H1 (cell line): ENCODE measurements around the gene LHFPL6. TPM values are rescaled to one million over a fixed set of nuclear protein-coding genes. Genes with fewer than 3 reads are reported as not detected.

Experiments used
- CTCF ChIA-PET: fragments of 300-600 bp; sonication (Branson Sonifier 250); formaldehyde crosslinking; loops from one replicate; lab custom pipeline; 2021; ENCODE audit not compliant: partially characterized antibody; lab: Charles Lee
- POLR2A ChIA-PET: fragments of 300-600 bp; sonication (Branson Sonifier 250); formaldehyde crosslinking; loops from one replicate; lab custom pipeline; 2021; ENCODE audit warnings: inconsistent platforms; ENCODE audit not compliant: partially characterized antibody; lab: Charles Lee
- DNase-seq, 2 experiments: peaks; one replicate each; pipeline versions ENCODE4 v3.0.0 to v3.0.0-alpha.2; 2010 to 2022; ENCODE audit warnings: low spot score in 2 of 2, low read depth in 1 of 2, mixed read lengths in 1 of 2
- FAIRE-seq: peaks from 2 replicates; lab custom pipeline; 2011; peaks lifted over from hg19 to GRCh38; lab: Jason Lieb, UNC
- H2AFZ ChIP-seq: 2 replicates; pipeline ENCODE4 v1.8.1; 2012; ENCODE audit warnings: low read length, inconsistent platforms
- H2AK5ac ChIP-seq: 2 replicates; pipeline ENCODE4 v1.6.1; 2013; ENCODE audit warnings: low read depth, low read length
- H2BK120ac ChIP-seq: replicated peaks from 2 replicates; pipeline ENCODE3; 2013; ENCODE audit warnings: low read depth, low read length, inconsistent platforms
- H2BK12ac ChIP-seq: 2 replicates; pipeline ENCODE4 v1.6.1; 2013; ENCODE audit warnings: low read depth, low read length
- H2BK15ac ChIP-seq: 2 replicates; pipeline ENCODE4 v1.6.1; 2013; ENCODE audit warnings: low read length
- H2BK20ac ChIP-seq: 2 replicates; pipeline ENCODE4 v1.6.1; 2013; ENCODE audit warnings: low read length
- H2BK5ac ChIP-seq: 2 replicates; pipeline ENCODE4 v1.6.1; 2013; ENCODE audit warnings: low read depth, low read length
- H3K14ac ChIP-seq: 2 replicates; pipeline ENCODE4 v1.6.1; 2013; ENCODE audit warnings: inconsistent platforms; ENCODE audit not compliant: insufficient read length
- H3K18ac ChIP-seq: 2 replicates; pipeline ENCODE4 v1.6.1; 2013; ENCODE audit warnings: low read length; ENCODE audit errors: extremely low read depth
- H3K23ac ChIP-seq: 2 replicates; pipeline ENCODE4 v1.6.1; 2013; ENCODE audit warnings: inconsistent platforms; ENCODE audit not compliant: insufficient read length
- H3K23me2 ChIP-seq: 2 replicates; pipeline ENCODE4 v1.6.1; 2013; ENCODE audit warnings: low read depth, low read length
- H3K27ac ChIP-seq: 2 replicates; pipeline ENCODE4 v1.6.1; 2011; ENCODE audit warnings: low read depth, low read length, inconsistent platforms
- H3K27me3 ChIP-seq, 4 experiments: replicated peaks in 1 of 4; 1 replicate in 1 of 4; 2 replicates in 3 of 4; pipeline versions ENCODE4 v1.6.1 to v1.8.1; 2011 to 2013; ENCODE audit warnings: low read length in 3 of 4, mild to moderate bottlenecking in 3 of 4, inconsistent platforms in 2 of 4, mixed read lengths in 2 of 4, moderate library complexity in 1 of 4; ENCODE audit not compliant: control insufficient read depth in 3 of 4, insufficient read depth in 3 of 4; ENCODE audit errors: extremely low read depth in 1 of 4
- H3K36me3 ChIP-seq, 4 experiments: 2 replicates each; pipeline versions ENCODE4 v1.6.1 to v1.8.1; 2011 to 2013; ENCODE audit warnings: mild to moderate bottlenecking in 4 of 4, low read length in 3 of 4, moderate library complexity in 2 of 4, control low read depth in 1 of 4, inconsistent platforms in 1 of 4; ENCODE audit not compliant: insufficient read depth in 4 of 4, control insufficient read depth in 2 of 4
- H3K4ac ChIP-seq: replicated peaks from 2 replicates; pipeline ENCODE3; 2013; ENCODE audit warnings: low read length, low read depth, mixed read lengths, inconsistent platforms; ENCODE audit not compliant: insufficient read length
- H3K4me1 ChIP-seq, 4 experiments: replicated peaks in 1 of 4; 1 replicate in 1 of 4; 2 replicates in 3 of 4; pipeline versions ENCODE4 v1.6.1 to v1.8.1; 2011 to 2013; ENCODE audit warnings: low read length in 3 of 4, inconsistent platforms in 2 of 4, mixed read lengths in 1 of 4; ENCODE audit not compliant: insufficient read depth in 4 of 4, control insufficient read depth in 3 of 4
- H3K4me2 ChIP-seq, 2 experiments: 2 replicates each; pipeline versions ENCODE4 v1.6.1 to v1.8.1; 2011 to 2013; ENCODE audit warnings: low read depth in 2 of 2, low read length in 2 of 2, control low read depth in 1 of 2, inconsistent platforms in 1 of 2, mild to moderate bottlenecking in 1 of 2; ENCODE audit not compliant: insufficient read depth in 1 of 2
- H3K4me3 ChIP-seq, 4 experiments: fragments of 200-600, 300-600 bp in 1 of 4; sonication (generic), shearing (Covaris generic), sonication (Bioruptor Twin) in 1 of 4; 2 replicates each; pipeline versions ENCODE4 v1.5.1 to v1.8.1; 2011 to 2016; ENCODE audit warnings: low read length in 4 of 4, low read depth in 3 of 4, control low read depth in 2 of 4, inconsistent platforms in 2 of 4, mild to moderate bottlenecking in 2 of 4, mixed read lengths in 1 of 4, moderate library complexity in 1 of 4; ENCODE audit not compliant: insufficient read depth in 2 of 4; ENCODE audit errors: extremely low read depth in 1 of 4
- H3K56ac ChIP-seq: replicated peaks from 2 replicates; pipeline ENCODE3; 2013; ENCODE audit warnings: low read depth, mild to moderate bottlenecking, mixed read lengths, low read length, inconsistent platforms; ENCODE audit not compliant: insufficient read length
- H3K79me1 ChIP-seq: 2 replicates; pipeline ENCODE4 v1.6.1; 2013; ENCODE audit warnings: low read depth, low read length, control low read depth
- H3K79me2 ChIP-seq, 2 experiments: 2 replicates each; pipeline versions ENCODE4 v1.6.1 to v1.8.1; 2012 to 2013; ENCODE audit warnings: low read length in 2 of 2, mild to moderate bottlenecking in 2 of 2, inconsistent platforms in 1 of 2; ENCODE audit not compliant: insufficient read depth in 2 of 2, control insufficient read depth in 1 of 2
- H3K9ac ChIP-seq, 4 experiments: replicated peaks in 1 of 4; 1 replicate in 1 of 4; 2 replicates in 3 of 4; pipeline versions ENCODE4 v1.6.1 to v1.8.1; 2011 to 2013; ENCODE audit warnings: low read depth in 3 of 4, low read length in 3 of 4, control low read depth in 2 of 4, mild to moderate bottlenecking in 2 of 4, moderate library complexity in 2 of 4, inconsistent platforms in 1 of 4; ENCODE audit errors: extremely low read depth in 1 of 4
- H3K9me3 ChIP-seq, 2 experiments: 2 replicates each; pipeline versions ENCODE4 v1.6.1 to v1.8.1; 2012 to 2013; ENCODE audit warnings: mild to moderate bottlenecking in 2 of 2, moderate library complexity in 2 of 2, control low read depth in 1 of 2, inconsistent platforms in 1 of 2, low read depth in 1 of 2, low read length in 1 of 2, mixed read lengths in 1 of 2; ENCODE audit not compliant: insufficient read depth in 2 of 2
- H4K20me1 ChIP-seq, 2 experiments: replicated peaks in 1 of 2; 2 replicates each; pipeline versions ENCODE3 to v1.8.1; 2011 to 2013; ENCODE audit warnings: inconsistent platforms in 2 of 2, low read length in 2 of 2, mild to moderate bottlenecking in 1 of 2; ENCODE audit not compliant: insufficient read depth in 2 of 2, control insufficient read depth in 1 of 2
- H4K5ac ChIP-seq: 2 replicates; pipeline ENCODE4 v1.6.1; 2013; ENCODE audit warnings: low read length, low read depth, mixed read lengths, inconsistent platforms; ENCODE audit not compliant: insufficient read length
- H4K8ac ChIP-seq: 2 replicates; pipeline ENCODE4 v1.8.0; 2013; ENCODE audit warnings: mild to moderate bottlenecking, moderate library complexity, low read length, inconsistent platforms; ENCODE audit not compliant: insufficient read depth; ENCODE audit errors: extremely low read depth
- H4K91ac ChIP-seq: replicated peaks from 2 replicates; pipeline ENCODE3; 2013; ENCODE audit warnings: low read length, mixed read lengths, inconsistent platforms; ENCODE audit not compliant: insufficient read length
- CEBPB ChIP-seq: IDR thresholded peaks from 2 replicates; pipeline ENCODE4 v1.6.1; 2012; ENCODE audit warnings: low read depth, low read length
- RFX5 ChIP-seq: IDR thresholded peaks from 2 replicates; pipeline ENCODE4 v1.6.1; 2011; ENCODE audit warnings: low read depth, low read length, improper control_type of control experiment, borderline replicate concordance
- WGBS, 2 experiments: shearing (Covaris generic) in 1 of 2; methylation state at CpG; one replicate each; pipeline versions ENCODE4 v1.1.6 to v1.1.7; 2013 to 2015; ENCODE audit warnings: low lambda C conversion rate in 2 of 2, mixed read lengths in 2 of 2, inconsistent platforms in 1 of 2, low coverage in 1 of 2, missing lambda C conversion rate in 1 of 2; ENCODE audit not compliant: insufficient replicate concordance in 2 of 2, insufficient coverage in 1 of 2, insufficient read length in 1 of 2; ENCODE audit errors: extremely low coverage in 1 of 2, missing lambda C conversion rate in 1 of 2; 5-methylcytosine and 5-hydroxymethylcytosine counted together
- polyA plus RNA-seq, 7 experiments: library from polyadenylated mRNA; depleted of rRNA in 3 of 7; stranded (reverse) in 5 of 7; unstranded in 2 of 7; fragments of >200 nt in 5 of 7; fragments of 200-250 nt in 2 of 7; gene quantifications; 1 replicate in 5 of 7; 2 replicates in 1 of 7; 4 replicates in 1 of 7; pipeline versions ENCODE4 v1.2.1 to v1.2.3, GENCODE V29; 2011 to 2013; ENCODE audit warnings: missing spikeins in 2 of 7, mixed read lengths in 2 of 7
- total RNA-seq: library from RNA; stranded (reverse); fragmentation: NEBNext Ultra II Directional; extraction: Animal tissue kit (Norgen Biotek cat#: 25700); gene quantifications from 2 replicates; pipeline ENCODE4 v1.2.1, GENCODE V29; 2021

LHFPL6 gene
- total and polyA plus RNA-seq, 2 of the 8 experiments (the other 6 are each of a cell fraction or from before 2014, with no cell fraction given): 7.6 to 17.0 TPM

DNA sequence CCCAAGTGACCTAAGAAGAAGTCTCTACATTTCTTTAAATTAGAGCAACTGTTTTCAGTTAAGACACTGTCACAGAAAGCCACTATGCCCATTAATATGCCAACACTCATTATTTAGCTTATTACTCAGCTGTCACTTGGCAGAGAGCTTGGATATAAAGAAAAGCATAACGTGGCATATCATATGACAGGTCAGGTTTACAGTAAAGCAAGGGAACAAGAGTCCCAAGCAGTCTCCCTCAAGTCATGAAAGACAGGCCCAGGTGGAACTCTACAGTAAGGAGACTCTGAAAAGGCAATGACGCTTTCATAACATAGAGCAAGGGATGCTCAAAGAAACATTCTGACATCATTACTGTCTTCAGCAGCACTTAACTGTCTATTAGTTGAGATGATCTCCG lies 6.3 kb downstream of the LHFPL6 start:
- H3K79me2 ChIP-seq: no peaks in the 10 kb centered on the region; a peak in 1 of 4 replicates
- H2AK5ac ChIP-seq: no peak overlapping the region
- TF ChIP-seq CEBPB: no peak
- TF ChIP-seq RFX5: no peak
- ChIA-PET POLR2A (no interaction called here), CTCF (interaction anchor here (1.1 to 1.4 kb wide), 2 partner anchors 15 to 188 kb away, joined by 3 to 5 read pairs; no protein-coding TSS in a partner anchor)
- H3K36me3 ChIP-seq: no peaks in the 10 kb centered on the region
- no peak overlapping the region for H3K56ac ChIP-seq
- no peak overlapping the region for H3K4me2 ChIP-seq
- no peak overlapping the region for H3K23ac ChIP-seq
- H4K91ac ChIP-seq: no peak overlapping the region
- no peak for DNase-seq
- H3K27me3 ChIP-seq: peaks cover 0 to 5% (median 0%) of the 10 kb centered on the region in 4 experiments; a peak in 2 of 7 replicates
- H3K4me1 ChIP-seq: no peaks in the 10 kb centered on the region; a peak in 1 of 7 replicates
- no peak overlapping the region for H3K18ac ChIP-seq
- H3K4ac ChIP-seq: no peak overlapping the region
- H4K5ac ChIP-seq: no peak overlapping the region
- H4K8ac ChIP-seq: no peak overlapping the region
- H3K79me1 ChIP-seq: no peaks in the 10 kb centered on the region
- H3K9me3 ChIP-seq: no peaks in the 10 kb centered on the region
- H3K14ac ChIP-seq: no peak overlapping the region
- H2BK20ac ChIP-seq: no peak overlapping the region
- no peak overlapping the region for H2BK120ac ChIP-seq
- H2BK15ac ChIP-seq: no peak overlapping the region
- no peak overlapping the region for H2AFZ ChIP-seq
- H2BK5ac ChIP-seq: no peak overlapping the region
- FAIRE-seq: no peak
- WGBS, 2 experiments: 91% methylated on average over 3 of the region's 3 CpGs; no CpG with 5 or more reads in 1 of the 2 experiments
- no peak overlapping the region for H3K4me3 ChIP-seq
- H3K27ac ChIP-seq: no peak overlapping the region
- no peaks in the 10 kb centered on the region for H4K20me1 ChIP-seq
- no peak overlapping the region for H3K9ac ChIP-seq
- no peaks in the 10 kb centered on the region for H3K23me2 ChIP-seq
- H2BK12ac ChIP-seq: no peak overlapping the region
